GM19351 (cell line): ENCODE results near the gene TP53I11.

Source experiments
- ATAC-seq: cut with Tn5 transposase; IDR thresholded peaks from one replicate; pipeline ENCODE4 v1.9.1; 2021; ENCODE audit warnings: mild to moderate bottlenecking, moderate library complexity; ENCODE audit not compliant: unreplicated experiment

The TP53I11 gene

DNA sequence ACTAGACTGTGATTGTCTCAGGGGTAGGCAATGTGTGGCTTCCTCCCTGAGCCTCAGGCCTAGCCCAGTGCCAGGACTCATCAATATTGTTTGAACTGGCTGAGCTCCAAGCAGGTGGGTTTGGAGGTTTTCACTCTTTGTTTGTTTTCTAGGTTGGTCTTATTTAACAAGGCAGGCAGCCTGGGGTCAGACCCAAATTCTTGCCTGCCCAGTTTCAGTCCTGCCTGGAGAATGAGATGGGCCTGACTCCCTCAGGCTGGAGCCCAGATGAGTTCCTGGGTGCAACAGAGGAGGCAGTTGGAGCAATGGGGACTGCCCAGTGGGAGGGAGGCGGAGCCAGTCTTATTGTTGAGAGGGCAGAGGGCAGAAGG, 28.3 kb upstream of the TP53I11 start:
- ATAC-seq, result no peak

DNA sequence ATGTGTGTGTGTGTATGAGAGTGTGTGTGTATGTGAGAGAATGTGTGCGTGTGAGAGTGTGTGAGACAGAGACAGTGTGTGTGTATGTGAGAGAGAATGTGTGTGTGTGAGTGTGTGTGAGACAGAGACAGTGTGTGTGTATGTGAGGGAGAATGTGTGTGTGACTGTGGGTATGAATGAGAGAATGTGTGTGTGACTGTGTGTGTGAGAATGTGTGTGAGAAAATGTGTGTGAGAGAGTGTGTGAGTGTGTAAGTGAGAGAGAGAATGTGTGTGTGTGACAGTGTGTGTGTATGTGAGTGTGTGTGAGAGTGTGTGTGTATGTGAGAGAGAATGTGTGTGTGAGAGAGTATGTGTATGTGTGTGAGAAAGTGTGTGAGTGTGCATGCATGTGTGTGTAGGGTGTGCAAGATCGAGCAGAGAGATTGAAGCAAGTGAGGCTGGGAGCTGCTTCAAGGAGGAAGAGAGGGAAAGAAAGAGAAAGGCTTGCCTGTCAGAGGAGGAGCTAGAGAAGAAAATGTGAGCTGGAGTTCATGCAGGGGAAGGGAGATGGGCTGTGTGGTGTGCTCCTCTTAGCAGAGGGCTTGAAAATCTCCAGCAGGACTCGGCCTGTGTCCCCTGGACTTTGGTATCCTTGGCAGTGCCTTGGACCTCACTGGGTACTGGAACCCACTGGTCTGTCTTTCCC, 27.7 kb upstream of the TP53I11 start:
- no peak for ATAC-seq

DNA sequence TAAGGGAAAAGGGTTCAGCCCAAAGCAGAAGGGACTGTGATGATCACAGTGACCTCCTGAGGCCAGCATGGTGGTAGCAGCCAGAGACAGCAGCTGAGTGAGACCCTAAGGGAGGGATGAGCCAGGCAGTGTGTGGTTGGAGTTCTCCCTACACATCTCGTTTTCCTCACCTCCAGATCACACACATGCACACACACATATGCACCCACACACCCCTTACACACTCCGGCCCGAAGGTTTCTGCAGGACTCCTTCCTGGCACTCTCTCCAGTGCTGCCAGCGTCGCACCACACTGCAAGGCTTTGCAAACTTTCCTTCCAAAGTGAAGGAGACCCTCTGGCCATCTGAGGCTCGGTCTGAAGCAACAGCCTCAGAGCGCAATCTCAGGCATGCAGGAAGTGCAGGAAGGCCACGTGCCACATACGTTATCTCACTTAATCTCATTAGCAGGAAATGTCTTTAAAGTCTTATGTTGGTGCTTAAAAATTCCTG, 26.9 kb upstream of the TP53I11 start:
- ATAC-seq, result no peak

DNA sequence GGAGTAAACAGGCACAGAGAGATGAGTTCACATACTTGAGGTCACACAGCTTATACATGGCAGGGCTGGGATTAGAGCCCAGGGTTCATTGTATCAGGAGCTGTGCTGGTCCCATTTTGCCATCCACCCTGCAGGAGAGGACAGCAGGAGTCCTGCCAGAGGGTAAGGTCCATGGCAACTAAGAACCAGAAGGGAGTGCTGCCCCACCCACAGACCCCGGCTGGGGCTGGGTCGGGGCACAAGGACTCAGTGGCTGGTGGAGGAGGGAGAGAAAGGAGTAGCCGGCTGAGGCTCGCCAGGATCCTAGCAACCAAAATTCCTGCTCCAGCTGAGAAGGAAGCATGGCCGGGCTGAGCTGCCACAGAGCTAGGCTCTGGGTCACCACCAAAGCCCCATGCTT, 25.9 kb upstream of the TP53I11 start:
- ATAC-seq, result no peak

DNA sequence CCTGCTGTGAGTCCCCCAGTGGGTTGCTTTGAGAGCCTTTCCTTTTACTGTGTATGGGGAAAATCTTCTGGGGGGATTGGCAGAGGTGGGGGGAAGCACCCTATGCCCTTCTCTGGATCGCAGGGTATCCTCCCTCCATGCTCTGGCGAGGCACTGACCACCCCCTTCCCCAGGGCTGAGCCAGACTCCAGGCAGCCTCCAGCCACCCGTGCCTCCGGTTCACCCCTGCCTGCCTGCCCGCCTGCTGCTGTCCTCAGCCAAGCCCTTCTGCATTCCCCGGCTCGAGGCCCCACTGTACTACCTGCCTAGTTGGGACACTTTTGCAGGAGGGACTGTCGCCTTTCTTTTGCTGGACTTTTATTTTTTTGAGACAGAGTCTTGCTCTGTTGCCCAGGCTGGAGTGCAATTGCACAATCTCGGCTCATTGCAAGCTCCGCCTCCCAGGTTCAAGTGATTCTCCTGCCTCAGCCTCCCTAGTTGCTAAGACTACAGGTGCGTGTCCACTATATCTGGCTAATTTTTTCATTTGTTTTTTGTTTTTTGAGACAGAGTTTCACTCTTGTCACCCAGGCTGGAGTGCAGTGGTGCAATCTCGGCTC, 23.8 kb upstream of the TP53I11 start:
- no peak for ATAC-seq

DNA sequence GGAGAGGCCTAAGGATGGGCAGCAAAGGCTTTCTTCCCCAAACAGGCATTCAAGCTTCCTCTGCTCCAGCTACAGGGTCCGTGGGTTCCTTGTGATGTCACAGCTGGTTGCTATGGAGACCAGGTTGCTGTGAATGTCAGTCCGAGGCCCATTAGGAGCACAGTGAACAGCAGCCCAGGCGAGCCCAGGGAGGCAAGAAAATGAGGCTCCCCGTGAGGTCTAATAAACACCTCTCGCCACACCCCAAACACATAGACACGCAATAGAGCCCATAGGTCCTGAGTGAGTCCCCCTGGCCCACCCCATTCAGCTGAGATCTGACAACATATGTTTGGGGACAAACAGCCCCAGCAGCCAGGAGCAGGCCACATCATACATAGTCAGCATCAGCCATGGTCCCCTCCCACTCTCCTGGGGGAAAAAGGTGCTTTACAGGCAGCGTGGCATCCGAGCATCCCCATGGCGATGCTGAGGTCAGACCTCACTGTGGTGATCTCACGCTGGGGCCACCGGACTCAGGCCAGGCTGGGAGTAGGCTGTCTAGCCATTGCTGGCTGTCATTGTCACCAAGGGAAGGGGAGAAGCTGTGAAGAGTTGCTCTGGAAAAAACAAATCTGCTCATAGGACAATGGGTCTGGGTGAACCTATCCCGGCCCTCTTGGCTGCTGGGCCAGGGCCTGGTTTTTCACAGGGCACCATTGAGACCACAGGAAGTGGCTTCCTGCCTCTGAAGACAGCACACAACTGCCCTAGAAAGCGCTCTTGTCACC, 23.1 kb upstream of the TP53I11 start:
- no peak for ATAC-seq

DNA sequence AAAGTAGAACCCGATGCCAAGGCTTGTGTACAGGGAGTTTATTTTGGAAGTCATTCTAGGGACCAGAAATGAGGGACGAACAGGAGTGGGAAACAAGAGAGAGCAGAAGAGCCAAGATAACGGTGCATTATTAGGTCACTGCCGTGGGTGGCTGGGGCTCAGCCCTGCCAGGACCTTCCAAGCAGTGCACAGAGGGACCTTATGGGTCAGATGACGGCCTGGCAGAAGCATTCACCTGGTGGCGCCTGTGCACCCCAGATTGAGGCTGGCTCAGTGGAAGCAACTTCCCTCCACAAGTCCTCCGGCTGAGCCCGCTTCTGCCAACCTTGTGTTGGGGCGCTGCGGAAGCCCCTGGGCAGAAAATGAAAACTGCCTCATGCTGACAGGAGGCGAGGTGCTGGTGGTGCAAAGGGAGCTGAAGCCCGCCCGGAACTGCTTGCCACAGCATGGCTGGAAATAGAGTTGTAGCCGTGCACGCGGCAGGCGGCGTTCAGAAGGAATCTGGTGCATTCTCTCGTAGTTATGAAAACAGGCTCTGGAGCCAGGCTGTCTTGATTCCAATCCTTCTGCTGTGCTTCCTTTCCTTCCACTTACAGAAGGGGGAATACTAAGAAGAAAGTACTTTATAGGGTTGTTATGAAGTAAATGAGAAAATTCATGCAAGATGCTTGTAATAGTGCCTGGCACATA, 22.2 kb upstream of the TP53I11 start:
- no peak for ATAC-seq

DNA sequence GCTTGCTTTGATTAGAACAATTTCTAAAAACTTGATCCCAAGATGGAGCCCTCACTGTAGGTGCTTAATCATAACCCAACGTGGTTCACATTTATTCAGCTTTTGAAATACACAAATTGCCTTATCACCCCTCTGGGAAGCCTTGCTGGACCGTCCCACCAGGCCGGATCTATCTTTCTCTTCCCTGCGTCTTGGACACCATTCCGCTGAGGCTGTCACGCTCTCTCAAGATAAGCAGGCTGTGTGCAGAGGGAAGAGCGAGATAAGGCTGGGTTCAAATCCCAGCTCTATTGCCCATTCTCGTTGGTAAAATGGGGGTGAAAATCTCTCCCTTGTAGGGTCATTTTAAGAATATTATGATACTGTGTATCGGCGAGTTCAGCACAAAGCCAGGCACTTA, 20.5 kb upstream of the TP53I11 start:
- ATAC-seq, result no peak

DNA sequence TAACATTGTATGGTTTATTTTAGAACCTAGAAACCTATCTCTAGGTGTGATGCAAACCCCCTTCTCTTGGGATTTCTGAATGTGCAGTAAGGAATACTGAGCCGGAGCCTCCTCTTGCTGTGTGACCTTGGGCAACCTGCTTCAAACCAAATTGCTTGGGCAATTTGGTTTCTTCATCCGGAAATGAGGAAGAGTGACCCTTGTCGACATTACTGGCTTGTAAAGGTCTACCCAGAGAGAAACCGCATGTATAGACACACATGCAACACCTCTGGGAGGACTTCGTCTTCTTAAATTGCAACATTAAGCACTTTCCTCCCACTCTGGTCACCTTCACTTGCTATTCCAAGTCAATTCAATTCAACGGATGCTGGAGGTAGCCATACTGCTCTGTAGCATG, 19.6 kb upstream of the TP53I11 start:
- ATAC-seq, result no peak

DNA sequence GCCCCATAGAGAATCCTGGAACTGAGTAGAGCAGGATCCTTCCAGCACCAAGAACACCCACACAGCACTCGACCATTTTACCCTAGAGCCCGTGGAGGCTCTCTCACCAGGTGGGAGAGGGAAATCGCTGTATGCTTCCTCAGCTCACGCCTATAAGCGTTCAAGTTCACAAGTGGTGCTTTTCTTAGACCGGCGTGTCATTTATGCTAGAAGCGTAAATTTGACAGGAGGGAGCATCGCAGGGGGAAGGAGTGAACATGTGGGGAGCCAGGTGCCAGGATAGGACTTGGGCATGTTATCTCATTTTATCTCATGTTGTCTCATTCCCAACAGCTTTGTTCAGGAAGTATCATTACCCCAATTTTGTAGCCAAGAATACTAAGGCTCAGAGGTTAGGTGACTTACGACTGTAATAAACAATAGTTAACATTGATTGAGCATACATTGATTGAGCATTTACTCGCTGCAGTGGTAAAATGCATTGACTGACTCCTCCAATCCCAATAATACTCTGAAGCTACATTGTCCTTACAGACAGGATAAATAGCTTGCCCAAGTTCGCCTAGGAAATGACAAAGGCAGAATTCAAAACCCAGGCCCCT, 19.1 kb upstream of the TP53I11 start:
- ATAC-seq, result no peak

DNA sequence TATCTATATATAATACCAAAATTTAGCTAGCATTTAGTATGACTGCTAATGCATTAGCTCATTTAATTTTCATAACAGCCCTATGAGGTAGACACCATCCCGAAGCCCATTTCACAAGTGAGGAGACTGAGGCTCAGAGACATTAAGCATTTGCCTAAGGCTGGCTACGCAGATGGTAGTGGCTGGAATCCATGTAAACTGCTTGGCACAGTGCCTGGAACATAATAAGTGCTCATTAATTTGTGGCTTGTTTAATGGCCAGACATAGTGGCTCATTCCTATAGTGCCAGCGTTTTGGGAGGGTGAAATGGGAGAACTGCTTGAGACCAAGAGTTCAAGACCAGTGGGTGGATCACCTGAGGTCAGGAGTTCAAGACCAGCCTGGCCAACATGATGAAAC, 17.8 kb upstream of the TP53I11 start:
- ATAC-seq, result no peak

DNA sequence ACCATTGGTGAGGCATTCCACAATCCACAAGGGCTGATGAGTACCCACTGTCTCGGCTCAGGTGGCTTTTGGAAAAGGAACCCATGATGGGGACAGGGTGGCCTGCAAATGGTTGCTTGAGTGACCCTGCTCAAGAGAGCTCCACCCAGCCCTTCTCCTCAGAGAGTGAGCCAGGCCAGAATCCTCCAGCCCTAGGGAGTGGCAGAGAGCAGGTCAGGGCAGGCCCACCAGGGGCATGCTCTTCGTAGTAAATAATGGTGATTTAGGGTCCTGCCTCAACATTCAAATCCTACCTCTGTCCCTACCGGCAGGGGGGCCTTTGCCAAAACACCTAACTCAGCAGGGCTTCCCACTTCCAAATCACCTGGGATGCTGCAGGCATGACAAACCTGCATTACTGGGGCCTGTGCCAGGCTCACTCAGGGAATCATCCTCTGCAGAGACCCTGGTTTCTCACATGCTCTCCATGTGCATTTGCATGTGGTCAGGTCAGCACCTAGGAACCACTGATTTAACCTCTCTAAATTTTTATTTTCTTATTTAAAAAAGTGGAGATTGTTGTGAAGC, 17.3 kb upstream of the TP53I11 start:
- ATAC-seq, result no peak

DNA sequence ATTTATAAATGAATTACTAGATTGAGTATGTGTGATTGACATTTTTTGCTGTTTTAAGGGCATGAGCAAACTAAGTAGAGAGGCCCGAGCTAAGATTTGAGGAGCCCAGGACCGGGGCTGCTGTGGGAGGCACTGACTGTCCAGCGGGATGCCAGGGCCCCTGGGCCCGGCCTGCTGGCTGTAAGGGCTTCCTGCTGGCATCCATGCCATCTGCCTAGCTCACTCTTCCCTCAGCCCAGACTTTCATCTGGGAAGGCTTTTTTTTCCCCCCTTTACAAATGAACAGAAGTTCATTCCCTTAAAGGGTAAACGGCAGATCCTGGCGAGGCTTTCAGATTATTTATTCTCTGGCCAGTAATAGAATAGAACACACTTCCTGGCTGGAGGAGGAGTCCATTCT, 16.0 kb upstream of the TP53I11 start:
- ATAC-seq, result no peak

DNA sequence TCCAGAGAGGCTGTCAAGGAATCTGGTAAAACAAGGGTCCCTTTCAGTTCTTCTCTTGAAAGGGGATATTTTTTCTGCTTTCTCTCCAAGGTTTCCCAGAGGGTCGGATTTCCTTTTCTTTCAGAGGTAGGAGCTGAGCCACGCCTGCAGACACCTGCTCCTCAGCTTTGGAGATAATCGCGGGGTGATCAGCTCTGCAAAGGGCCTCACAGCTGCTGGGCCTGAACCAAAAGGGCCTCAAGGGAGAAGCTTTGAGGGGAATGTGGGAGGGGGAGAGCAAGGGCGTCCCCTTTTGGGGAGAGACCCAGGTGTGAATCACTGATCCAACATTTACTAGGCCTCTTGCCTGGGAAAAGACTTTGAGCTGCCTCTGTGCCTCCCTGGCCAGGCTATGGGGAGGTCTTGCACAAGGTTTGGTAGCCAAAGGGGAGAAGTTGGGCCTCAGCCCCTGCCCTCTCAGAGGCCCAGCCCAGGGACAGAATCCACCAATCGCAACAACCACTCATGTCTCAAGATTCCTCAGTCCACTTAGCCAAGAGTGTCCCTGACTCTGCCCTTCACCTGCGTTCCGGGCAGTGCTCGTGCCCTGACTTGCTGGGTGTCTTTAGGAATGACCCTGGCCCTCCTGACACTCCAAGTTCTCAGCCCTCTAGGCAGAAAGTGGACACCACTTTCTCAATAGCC, 14.0 kb upstream of the TP53I11 start:
- no peak for ATAC-seq

DNA sequence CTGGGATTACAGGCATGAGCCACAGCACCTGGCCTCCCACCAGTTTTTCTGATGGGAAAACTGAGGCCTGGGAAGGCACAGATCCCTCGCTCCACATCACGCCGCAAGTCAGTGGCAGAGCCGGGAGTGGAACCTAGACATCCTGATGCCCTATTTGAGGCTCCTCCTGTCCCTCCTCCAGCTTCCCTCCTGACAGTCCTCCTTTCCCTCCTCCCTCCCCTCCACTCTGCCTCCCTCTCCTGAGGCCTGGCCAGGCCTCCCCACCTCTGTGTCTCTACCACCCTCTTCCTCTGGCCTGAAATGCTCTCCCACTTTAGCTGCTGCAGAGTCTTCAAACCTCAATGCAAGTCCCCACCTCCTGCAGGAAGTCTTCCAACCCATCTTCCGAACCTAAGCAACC, 13.3 kb upstream of the TP53I11 start:
- ATAC-seq, result no peak

DNA sequence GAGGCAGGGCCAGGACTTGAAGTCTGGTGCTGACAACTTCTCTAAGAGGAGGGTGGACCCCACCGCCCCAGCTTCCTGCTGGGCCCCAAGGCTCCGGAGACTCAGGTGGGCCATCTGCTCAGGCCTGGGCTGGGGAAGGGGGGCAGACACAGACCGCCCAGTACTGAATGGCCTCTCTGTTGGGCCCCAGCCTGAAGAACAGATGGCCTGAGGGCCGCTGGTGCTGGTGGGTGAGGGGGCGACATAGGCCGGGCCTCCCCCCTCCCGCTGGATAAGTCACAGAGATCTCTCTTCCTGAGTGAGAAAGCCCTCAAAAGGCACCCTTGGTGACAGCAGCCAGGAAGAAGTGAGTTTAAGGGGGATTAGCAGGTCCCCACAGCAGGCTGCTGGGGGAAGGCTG, 12.5 kb upstream of the TP53I11 start:
- ATAC-seq, result no peak

DNA sequence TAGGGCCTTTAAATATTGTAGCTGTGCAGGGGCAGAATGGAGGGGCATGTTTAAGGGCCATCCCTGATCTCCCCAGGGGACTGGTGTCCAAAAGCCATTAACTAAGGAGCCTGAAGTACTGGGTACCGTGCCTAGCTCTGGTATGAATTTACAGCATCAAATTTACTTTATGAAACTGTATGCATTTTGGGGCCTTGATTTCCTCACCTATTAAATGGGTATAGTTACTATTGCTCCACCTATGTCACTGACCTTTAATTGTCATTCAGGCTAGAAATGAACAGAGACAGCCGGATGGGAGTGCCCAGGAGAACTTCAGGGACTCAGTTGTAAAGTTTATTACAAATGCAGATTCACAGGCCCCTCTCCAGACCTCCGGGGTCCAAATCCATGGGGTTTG, 11.8 kb upstream of the TP53I11 start:
- ATAC-seq, result no peak

DNA sequence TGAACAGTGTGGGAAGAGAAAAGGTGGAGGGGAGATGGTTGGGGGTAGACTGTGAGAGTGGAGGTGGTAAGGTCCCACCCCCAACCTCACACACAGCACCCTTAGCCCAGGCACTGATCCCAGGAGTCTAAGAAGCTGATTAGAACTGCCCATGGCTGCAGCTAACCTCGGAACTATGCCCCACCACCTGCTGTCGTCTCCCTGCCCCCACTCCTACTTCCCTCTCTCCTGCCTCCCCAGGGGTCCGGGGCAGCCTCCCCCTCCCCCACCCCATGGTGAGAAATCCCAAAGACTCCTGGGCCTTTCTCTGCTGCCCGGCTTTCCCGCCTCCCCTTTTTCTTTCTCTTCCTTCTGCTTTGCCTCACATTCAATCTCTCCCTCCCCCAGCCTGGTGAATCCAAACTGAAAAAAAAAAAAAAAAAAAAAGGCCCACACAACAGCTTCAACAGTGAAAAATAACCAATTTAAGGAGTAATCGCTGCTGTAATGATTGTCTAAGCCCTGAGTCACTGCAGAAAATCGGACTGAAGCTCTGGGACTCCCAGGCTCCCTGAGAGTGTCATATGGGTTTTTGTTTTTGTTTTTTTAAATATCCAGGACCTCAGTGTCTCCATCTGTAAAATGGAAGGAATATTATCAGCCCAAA, 9.6 kb upstream of the TP53I11 start:
- ATAC-seq, result no peak

DNA sequence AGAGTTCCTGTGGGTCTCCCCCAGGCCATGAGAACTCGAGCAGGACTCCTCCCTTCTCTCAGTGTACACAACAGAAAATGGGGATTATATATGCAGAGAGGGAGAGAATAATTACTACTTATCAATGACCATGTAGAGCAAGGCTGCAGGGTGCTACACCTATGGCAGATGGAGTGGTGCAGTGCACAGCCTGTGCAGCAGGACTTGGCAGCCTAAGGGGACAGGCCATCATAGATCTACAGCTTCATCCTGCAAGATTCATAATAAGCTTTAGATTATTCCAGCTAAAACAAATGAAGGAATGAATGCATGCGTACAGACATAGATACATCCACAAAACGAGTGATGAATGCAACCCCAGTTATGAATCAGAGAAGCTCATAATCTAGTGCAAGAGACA, 8.4 kb upstream of the TP53I11 start:
- no peak for ATAC-seq
